A673 (cell line): ENCODE measurements around the gene RAD51AP1. TPM values are rescaled to one million over a fixed set of nuclear protein-coding genes. Genes with fewer than 3 reads are reported as not detected.

ENCODE experiments used
- BruUV-seq: library from RNA; stranded (reverse); fragments of 400-500 nt; replicated peaks from 2 replicates; lab custom pipeline; 2021; lab: Mats Ljungman, UMichigan
- CTCF ChIA-PET: fragments of 300-600 bp; sonication (Branson Sonifier 250); formaldehyde crosslinking; loops from one replicate; lab custom pipeline; 2022; ENCODE audit warnings: antibody characterized with exemption; lab: Charles Lee
- POLR2A ChIA-PET: fragments of 300-600 bp; sonication (Branson Sonifier 250); formaldehyde crosslinking; loops from one replicate; lab custom pipeline; 2022; ENCODE audit warnings: antibody characterized with exemption; ENCODE audit not compliant: low non-redundant PET; lab: Charles Lee
- DNase-seq: peaks from one replicate; pipeline ENCODE4 v3.0.0-alpha.2; 2015; ENCODE audit warnings: low spot score
- H3K27ac ChIP-seq: fragments of 200-600 bp; sonication (generic); 2 replicates; pipeline ENCODE4 v1.5.1; 2016; ENCODE audit warnings: mixed run types, low read depth, mild to moderate bottlenecking, mixed read lengths, antibody characterized with exemption, low read length; ENCODE audit not compliant: poor library complexity, severe bottlenecking
- H3K27me3 ChIP-seq: fragments of 200-600 bp; sonication (generic); replicated peaks from 2 replicates; pipeline ENCODE4 v1.6.1; 2017; ENCODE audit warnings: mixed run types, low read depth, mild to moderate bottlenecking, mixed read lengths, antibody characterized with exemption, low read length; ENCODE audit not compliant: insufficient read depth, poor library complexity
- H3K36me3 ChIP-seq: fragments of 200-600 bp; sonication (generic); 2 replicates; pipeline ENCODE4 v1.6.1; 2016; ENCODE audit warnings: mixed run types, mild to moderate bottlenecking, mixed read lengths, antibody characterized with exemption, low read length; ENCODE audit not compliant: insufficient read depth, poor library complexity, severe bottlenecking
- H3K4me1 ChIP-seq: fragments of 200-600 bp; sonication (generic); 2 replicates; pipeline ENCODE4 v1.6.1; 2017; ENCODE audit warnings: mixed run types, mild to moderate bottlenecking, mixed read lengths, antibody characterized with exemption, low read length; ENCODE audit not compliant: insufficient read depth, poor library complexity, severe bottlenecking
- H3K4me3 ChIP-seq: fragments of 200-600 bp; sonication (generic); 2 replicates; pipeline ENCODE4 v1.5.1; 2016; ENCODE audit warnings: low read depth, mixed run types, mild to moderate bottlenecking, mixed read lengths, low read length; ENCODE audit not compliant: poor library complexity, severe bottlenecking
- H3K9me3 ChIP-seq: fragments of 200-600 bp; sonication (generic); 2 replicates; pipeline ENCODE4 v1.6.1; 2016; ENCODE audit warnings: mixed run types, low read depth, mild to moderate bottlenecking, mixed read lengths, antibody characterized with exemption, low read length; ENCODE audit not compliant: poor library complexity, severe bottlenecking
- EZH2 ChIP-seq: fragments of 200-600 bp; sonication (generic); IDR thresholded peaks from 2 replicates; pipeline ENCODE4 v1.6.1; 2017; ENCODE audit warnings: borderline replicate concordance, low read depth, mild to moderate bottlenecking, mixed read lengths, antibody characterized with exemption, low read length; ENCODE audit not compliant: poor library complexity, severe bottlenecking
- intact Hi-C: fragments of 100-400 bp; cut with micrococcal nuclease; formaldehyde crosslinking; loops from one replicate; pipeline ENCODE4 v1.10.0; 2022; ENCODE audit not compliant: unreplicated experiment
- total RNA-seq: library from RNA; stranded (reverse); gene quantifications from 2 replicates; pipeline ENCODE4 v1.2.3, GENCODE V29; 2021
- TF ChIP-seq, protein P1 (sequence below): fragments of 300-800, 200-600 bp; sonication (generic); conservative IDR thresholded peaks from 2 replicates; pipeline ENCODE4 v1.5.1; 2017; ENCODE audit warnings: low read depth, mild to moderate bottlenecking, antibody characterized with exemption, low read length, moderate library complexity, mixed read lengths

Gene RAD51AP1
- total RNA-seq, 1 experiment from 2014 or later: 58.9 TPM

DNA sequence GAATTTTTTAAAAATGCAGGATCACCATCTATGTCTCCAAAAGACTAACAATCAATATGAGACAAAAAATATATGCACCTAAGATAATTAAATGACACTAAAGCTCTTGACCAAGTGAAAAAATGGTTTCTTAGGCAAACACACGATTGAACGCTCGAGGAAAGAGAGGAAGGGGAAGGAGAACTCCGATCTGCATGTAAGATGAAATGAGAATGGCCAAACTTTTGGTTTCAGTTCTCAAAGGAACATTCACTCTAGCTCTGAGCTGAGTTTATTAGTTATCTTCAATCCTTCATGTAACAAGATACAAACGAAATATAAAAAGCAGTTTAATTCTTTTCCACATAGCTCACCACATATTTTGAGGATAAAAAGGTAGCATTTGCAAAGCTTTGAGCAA, 26.1 kb downstream of the RAD51AP1 start:
- intact Hi-C loops: no loop called here
- Histone ChIP-seq H3K27me3 (no peaks in the 10 kb centered on the region), H3K9me3 (no peaks in the 10 kb centered on the region), H3K27ac (no peak overlapping the region), H3K4me3 (no peak overlapping the region), H3K36me3 (no peaks in the 10 kb centered on the region), H3K4me1 (no peaks in the 10 kb centered on the region)
- no TSS peak for BruUV-seq
- POLR2A ChIA-PET: no interaction called here
- DNase-seq: no peak
- CTCF ChIA-PET: no interaction called here
- TF ChIP-seq, protein P1, sequence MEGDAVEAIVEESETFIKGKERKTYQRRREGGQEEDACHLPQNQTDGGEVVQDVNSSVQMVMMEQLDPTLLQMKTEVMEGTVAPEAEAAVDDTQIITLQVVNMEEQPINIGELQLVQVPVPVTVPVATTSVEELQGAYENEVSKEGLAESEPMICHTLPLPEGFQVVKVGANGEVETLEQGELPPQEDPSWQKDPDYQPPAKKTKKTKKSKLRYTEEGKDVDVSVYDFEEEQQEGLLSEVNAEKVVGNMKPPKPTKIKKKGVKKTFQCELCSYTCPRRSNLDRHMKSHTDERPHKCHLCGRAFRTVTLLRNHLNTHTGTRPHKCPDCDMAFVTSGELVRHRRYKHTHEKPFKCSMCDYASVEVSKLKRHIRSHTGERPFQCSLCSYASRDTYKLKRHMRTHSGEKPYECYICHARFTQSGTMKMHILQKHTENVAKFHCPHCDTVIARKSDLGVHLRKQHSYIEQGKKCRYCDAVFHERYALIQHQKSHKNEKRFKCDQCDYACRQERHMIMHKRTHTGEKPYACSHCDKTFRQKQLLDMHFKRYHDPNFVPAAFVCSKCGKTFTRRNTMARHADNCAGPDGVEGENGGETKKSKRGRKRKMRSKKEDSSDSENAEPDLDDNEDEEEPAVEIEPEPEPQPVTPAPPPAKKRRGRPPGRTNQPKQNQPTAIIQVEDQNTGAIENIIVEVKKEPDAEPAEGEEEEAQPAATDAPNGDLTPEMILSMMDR: no peak
- no peak for TF ChIP-seq EZH2

DNA sequence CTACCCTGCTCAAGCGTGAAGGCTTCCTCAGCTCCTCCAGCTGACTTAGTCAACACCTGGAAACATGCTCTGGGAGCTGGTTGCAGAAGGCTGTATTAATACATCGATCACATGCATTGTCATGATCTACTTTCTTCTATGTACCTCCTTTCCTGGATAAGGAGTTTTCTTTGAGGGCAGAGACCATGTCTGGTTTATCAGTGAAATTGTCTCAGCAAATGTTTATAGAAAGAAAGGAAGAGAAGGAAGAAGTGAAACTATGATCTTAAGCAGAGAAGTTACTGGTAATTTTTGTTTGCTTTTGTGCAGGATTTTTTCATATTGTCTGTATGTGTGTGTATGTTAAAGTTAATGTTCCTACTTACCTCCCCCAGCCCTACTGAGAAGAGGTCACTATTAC, 27.8 kb downstream of the RAD51AP1 start:
- ChIA-PET CTCF (no interaction called here), POLR2A (no interaction called here)

DNA sequence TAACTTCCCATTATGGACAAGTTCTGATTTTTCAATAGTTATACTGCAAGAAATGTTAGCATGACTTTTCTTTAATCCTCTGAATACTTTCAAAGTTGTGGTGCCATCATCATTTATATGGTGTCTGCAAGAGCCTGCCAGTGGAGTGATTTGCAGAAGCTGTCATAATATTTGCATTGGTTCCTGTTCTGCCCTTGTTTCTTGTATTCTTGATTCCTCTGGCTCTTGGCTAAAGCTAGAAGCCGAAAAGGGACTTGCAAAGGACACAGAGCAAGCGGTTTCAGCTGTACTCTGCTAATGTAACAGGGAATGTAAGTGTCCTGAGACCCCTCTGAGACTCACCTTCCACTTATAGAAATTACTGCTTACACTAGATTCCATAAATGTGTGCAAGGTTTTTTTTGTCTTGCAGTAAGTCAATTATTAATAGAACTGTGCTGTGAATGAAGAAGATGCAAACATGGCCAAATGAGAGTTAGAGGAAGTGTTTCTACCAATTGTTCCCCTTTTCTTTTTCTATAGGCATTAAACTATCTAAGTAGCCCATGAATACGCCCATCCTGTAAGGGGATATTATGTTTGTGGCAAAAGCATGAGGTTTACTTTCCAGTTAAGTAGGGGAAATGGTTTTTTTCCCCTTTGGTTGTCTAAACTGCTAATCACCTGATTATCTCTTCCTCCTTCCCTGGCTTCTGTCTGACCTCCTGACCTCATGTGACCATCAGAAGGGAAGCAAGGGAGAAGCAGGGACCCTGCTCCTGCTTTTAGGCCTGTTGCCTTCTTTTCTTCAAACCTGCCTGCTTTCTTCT, 28.6 kb downstream of the RAD51AP1 start:
- CTCF ChIA-PET: no interaction called here

More for the DNA sequence above, 27.8 kb downstream of the RAD51AP1 start:
- H3K36me3 ChIP-seq: no peaks in the 10 kb centered on the region
- H3K4me1 ChIP-seq: no peaks in the 10 kb centered on the region
- H3K4me3 ChIP-seq: no peak overlapping the region
- no peaks in the 10 kb centered on the region for H3K9me3 ChIP-seq
- no TSS peak for BruUV-seq
- no peak overlapping the region for H3K27ac ChIP-seq
- no peak for TF ChIP-seq EZH2
- TF ChIP-seq, protein P1: no peak
- no peak for DNase-seq
- intact Hi-C loops: no loop called here
- no peaks in the 10 kb centered on the region for H3K27me3 ChIP-seq

More for the DNA sequence above, 28.6 kb downstream of the RAD51AP1 start:
- POLR2A ChIA-PET: no interaction called here
- intact Hi-C loops: no loop called here
- DNase-seq: no peak
- TF ChIP-seq EZH2: no peak
- TF ChIP-seq, protein P1: no peak
- Histone ChIP-seq H3K36me3 (no peaks in the 10 kb centered on the region), H3K9me3 (no peaks in the 10 kb centered on the region), H3K4me1 (no peaks in the 10 kb centered on the region), H3K4me3 (no peak overlapping the region), H3K27me3 (no peaks in the 10 kb centered on the region), H3K27ac (no peak overlapping the region)
- BruUV-seq: no TSS peak
